ENCODE results near the gene POLR1C.
"Not testable (repeated sequence)": the region's sequence is repeated elsewhere in the genome, so short reads cannot be mapped to it uniquely, and the experiment has no call there.

POLR1C gene, protein sequence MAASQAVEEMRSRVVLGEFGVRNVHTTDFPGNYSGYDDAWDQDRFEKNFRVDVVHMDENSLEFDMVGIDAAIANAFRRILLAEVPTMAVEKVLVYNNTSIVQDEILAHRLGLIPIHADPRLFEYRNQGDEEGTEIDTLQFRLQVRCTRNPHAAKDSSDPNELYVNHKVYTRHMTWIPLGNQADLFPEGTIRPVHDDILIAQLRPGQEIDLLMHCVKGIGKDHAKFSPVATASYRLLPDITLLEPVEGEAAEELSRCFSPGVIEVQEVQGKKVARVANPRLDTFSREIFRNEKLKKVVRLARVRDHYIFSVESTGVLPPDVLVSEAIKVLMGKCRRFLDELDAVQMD

DNA sequence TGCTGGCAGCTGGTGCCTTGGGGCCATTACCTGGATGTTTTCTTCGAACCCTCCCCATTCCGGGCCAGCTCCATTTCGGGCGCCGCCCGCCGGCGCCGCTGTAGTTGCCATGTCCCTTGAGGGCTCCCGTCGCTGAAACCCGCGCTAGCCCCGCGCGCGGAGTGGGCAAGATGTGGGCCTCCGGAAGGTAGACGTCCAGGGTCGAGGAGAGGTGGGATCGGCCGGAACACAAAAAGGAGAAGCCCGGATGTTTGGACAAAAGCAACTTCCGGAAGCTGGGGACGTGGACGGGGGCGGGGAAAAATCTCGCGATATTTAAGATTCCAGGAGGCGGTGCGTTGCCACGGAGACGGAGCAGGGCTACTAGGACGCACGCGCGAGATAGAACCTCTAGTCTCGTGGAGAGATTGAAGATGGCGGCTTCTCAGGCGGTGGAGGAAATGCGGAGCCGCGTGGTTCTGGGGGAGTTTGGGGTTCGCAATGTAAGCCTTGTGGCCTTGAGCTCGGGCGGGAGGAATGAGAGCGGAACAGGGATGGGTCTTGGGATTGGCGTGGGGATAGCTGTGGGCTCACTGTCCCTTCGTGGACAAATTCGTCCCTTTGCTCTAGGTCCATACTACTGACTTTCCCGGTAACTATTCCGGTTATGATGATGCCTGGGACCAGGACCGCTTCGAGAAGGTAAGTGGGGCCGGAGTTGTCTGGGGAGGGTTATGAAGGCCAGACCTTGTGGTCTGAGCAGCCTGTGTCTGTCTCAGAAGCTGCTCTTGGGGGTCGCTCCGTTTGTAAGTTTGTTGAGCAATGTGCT lies at the start of gene POLR1C, which contains the start of gene YIPF3:
POLR1C (plus strand) TSS at position 393 of the 808 bp plus-strand sequence; CDS start at position 414, 21 bp downstream.
YIPF3 (minus strand) TSS at position 230 of the 808 bp plus-strand sequence; CDS start at position 111, 119 bp downstream.
- peak; percentile 98 for DNase-seq

DNA sequence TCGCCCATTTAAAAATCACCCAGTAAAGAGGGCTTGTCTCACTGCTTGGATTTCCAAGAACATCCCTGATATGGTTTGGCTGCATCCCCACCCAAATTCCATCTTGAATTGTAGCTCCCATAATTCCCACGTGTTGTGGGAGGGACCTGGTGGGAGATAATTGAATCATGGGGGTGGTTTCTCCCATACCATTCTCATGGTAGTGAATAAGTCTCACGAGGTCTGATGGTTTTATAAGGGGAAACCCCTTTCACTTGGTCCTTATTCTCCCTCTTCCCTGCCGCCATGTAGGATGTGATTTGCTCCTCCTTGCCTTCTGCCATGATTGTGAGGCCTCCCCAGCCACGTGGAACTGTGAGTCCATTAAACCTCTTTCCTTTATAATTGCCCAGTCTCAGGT lies 49.6 kb upstream of the POLR1C start:
- DNase-seq = not testable (repeated sequence)

DNA sequence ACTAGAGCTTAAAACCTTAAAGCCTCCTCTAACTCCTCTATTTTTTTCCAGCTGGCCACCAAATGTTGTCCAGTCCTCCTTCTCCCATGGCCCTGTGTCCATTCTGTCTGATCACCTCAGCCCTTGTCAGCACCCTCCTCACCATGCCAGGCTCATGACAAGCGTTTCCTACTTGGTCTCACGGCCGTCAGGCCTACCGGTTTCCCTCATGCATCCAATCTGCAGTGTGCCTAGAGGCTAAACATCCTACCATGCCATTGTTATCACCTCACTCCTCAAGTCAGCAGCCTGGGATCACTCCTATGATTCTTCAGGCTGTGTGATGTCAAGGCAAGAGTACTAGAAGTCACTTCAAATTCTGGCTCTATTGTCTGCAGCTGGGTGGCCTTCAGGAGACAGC lies 49.1 kb upstream of the POLR1C start:
- DNase-seq = no peak

DNA sequence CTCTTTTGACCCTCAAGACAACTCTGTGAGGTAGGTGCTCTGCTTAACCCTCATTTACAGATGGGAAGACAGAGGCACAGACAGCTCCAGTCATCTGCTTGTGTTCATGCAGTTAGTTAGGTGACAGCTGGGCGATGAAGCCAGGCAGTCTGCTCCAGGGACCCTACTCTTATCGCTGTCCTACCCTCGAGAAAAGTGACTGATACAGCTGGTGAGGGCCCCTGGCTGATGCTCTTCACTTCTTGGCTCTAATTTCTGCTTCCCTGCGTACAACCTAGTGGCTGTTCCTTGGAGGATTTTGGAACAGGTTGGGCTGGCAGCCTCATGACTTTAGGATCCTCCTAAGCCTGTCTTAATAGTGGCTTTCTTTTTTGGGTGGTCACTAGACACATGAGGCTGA lies 48.6 kb upstream of the POLR1C start:
- DNase-seq = no peak

DNA sequence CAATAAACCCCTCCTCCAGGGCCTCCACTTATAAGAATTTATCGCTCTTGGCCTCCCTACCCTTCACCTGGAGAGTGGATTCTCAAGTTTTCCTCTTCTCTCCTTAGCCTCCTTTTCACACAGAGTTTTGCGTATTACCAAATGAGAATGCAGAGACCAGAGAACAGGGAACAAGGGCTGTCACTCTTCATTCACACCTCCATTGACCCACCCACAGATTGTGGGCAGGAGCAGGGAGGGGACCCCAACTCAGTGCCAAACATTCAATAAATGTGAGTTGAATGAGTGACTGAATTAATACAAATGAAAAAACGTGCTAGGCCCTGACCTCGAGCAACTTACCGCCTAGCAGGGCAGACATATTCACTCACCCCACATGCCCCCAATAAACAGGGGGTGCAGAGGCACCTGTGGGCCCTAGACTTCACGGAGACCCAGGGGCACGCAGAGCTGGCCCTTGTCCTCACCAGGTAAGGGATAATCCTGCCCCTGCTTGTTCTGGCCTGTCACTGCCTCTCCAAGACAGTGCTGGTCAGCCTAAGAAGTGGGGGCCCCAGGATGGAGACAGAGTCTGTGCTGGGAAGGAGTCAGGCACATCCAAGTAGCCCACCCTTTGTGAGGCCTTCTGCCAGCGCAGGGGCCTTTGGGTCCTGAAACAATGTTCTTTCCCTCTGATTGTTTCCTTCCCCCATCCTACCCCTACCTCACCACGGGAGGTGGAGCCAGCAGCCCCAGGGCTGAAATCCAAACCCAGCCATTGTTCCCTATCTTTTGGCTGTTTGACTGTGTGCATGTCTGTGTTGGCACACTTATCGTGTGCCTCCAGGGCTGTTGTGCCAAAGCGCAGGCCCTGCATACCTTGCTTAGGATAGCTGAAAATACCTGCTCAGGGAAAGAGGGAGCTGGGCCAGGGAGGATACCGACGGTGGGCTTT lies 47.9 kb upstream of the POLR1C start:
- peak; percentile 10 to 66 for DNase-seq

DNA sequence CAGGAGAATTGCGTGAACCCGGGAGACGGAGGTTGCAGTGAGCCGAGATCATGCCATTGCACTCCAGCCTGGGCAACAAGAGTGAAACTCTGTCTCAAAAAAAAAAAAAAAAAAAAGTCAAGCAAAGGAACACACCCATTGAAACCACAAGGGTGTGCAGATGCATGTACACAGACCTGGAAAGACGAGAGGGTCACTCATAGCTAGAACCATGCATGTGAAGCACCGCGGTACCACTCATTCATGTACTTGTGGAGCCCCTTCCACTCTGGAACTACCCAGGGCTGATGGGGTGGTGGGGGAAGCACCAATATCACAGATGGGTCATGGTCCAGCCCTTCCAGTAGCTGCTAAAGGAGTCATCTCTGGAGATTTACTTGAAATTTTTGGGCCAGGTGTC lies 46.9 kb upstream of the POLR1C start:
- no peak for DNase-seq

DNA sequence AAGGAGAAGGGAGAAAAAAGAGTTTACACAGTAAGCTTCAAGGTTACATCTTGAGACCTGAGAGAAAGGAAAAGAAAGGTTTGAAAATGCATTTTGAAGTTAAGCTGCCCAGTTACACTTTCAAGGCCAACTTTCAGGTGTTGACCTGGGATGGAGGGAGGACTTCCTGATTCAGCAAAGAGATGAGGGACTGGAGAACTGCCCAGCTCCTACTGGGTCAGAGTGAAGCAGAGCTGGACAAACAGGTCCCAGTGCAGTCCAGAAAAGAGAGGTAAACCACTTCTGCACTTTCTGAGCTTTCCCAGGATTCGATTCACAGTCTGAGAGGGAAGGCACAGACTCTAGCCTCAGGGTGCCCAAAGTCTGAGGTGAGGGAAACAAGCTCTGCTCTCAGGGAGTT lies 45.5 kb upstream of the POLR1C start:
- DNase-seq = no peak

DNA sequence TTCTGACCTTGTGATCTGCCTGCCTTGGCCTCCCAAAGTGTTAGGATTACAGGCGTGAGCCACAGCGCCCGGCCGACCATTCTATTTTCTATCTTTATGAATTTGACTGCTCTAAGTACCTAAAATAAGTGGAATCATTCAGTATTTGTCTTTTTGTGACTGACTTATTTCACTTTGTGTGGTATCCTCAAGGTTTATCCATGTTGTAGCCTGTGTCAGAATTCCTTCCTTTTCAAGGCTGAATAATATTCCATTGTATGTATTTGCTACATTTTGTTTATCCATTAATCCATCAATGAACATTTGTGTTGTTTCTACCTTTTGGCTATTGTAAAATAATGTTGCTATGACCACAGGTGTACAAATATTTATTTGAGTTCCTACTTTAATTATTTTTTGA lies 44.4 kb upstream of the POLR1C start:
- no peak for DNase-seq

DNA sequence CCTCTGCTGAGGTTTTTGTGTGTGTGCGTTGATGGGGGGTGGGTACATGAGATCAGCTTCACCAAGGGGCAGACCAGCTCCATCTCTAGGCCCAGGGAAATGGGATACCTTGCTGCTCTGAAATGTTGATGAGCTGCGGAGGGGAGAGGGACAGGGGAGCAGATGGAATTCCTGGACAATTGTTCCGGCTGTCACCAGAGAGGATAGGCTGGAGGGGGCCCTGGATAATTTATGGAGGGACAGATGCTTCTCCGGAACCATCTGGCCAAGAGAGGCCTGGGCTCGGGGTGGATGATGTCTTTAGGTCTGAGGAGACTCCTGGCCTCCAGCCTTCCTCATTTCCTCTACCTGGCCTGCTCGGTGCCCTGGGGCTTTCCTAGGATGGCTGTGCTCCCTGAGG lies 41.4 kb upstream of the POLR1C start:
- no peak for DNase-seq

DNA sequence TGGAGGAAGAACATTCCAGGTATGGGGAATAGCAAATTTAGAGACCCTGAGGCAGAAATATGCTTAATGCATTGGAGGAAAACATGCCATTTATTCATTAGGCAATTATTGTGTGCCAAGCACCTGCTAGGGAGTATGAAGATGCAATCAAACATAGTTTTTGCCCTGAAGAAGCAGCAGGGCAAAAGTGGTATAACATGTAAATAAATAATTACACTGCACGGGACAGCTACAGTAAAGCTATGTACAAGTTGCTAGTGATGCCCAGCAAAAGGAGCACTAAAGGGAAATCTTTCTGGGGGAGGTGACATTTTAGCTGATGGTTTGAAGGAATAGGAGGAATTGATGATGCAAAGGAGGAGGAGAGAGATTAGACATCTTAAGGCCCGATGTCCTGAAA lies 40.1 kb upstream of the POLR1C start:
- DNase-seq = no peak

DNA sequence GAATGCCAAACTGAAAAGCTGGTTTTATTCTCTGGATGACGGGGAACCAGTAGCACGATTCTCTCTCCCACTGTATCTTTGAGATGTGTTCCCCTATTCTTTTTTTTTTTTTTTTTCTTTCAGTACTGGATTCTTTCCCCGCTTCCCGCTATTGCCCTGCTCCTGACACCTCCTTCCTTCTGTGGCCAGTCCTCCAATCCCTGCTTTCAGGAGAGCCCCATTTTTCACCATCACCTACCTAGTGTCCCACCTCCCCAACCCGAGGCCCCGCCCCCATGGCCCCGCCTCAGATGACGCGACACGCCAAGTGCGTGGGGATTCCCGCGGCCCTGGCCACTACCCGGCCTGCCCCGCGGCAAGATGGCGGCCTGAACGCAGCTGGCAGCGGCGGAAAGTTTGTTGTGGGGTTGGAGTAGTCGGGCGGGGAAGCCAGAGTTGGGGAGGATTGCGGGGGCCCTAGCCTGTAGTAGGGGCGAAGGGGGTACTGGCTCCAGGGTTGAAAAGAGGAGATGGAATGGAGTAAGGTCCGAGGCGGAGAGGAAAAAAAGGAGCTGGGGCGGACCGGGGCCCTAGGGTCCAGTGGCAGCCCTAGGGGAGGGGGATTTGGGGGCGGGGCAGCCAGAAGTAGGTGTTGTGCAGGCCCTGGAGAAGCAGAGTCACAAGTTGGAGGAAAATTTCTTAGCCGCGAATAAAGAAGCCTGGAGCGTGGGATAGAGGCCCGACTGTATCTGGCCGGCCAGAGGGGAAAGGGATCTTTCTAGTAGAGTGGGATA lies 39.5 kb upstream of the POLR1C start, which contains the start of gene TJAP1:
TJAP1 (plus strand) TSS at position 336 of the 773 bp plus-strand sequence. CDS start 21,432 bp downstream, outside the sequence.
- DNase-seq = peak; percentile 93

DNA sequence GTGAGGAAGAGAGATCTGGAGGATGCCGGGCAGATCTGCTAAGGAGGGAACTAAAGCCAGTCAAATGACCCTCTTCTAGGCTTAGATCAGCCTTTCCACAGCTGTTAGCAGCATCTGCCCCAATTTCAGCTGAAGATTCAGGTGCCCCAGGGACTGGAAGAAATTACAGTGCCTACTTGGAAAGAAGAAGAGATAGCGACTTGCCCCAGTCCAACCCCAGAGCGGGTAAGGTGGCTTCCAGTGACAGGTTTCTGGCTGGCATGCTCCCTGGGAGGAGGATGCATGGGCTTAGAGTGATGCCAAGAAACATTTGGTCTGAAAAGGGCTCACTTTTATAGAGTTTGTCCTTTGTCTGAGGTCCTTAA lies 38.9 kb upstream of the POLR1C start:
- DNase-seq = no peak

DNA sequence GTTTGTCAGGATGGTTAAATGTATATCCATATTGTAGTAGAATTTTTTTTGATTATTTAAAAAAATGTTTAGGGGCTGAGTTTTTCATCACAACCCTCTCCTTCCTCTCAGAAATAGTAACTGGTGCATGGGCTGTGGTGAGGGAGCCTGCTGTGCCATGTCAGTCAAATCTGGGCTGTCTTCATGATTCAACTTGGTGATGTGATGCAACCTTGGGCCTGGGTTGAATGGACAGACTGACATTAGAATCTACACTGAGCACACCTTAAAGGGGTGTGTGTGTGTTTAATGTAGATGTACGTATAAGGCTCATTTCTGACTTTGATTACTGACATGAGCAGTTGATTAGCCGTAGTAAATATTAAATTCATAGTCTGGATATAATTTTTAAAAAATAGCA lies 35.8 kb upstream of the POLR1C start:
- DNase-seq = no peak

DNA sequence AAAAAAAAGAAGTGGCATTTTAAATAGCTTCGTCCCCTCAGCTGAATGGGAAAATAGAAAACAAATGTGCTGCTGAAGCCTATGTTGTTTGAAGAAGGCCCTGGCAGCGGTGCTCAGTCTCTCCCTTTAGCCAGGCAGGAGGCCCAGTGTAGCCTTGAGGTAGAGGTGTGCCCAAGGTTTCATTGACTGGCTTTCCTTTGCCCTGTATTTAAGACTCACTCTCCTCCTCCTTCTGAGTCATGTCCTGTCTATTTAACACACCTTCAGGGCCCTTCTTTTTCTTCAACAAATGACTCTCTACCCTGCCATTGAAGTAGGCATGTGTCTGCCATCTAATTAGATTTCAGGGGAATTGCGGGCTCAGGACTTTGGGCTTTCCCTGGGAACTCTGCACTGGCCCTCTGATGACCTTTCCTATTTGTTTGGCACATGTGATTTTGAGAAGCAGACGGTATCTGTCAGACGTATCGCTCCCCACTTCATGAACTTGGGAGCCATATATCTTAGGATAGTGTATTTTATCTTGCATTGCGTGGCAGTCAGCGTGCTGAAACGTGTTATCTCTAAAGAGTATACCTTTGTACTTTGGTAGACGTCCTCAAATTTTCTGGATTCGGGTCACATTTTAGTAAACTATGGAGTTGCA lies 35.2 kb upstream of the POLR1C start:
- no peak for DNase-seq

DNA sequence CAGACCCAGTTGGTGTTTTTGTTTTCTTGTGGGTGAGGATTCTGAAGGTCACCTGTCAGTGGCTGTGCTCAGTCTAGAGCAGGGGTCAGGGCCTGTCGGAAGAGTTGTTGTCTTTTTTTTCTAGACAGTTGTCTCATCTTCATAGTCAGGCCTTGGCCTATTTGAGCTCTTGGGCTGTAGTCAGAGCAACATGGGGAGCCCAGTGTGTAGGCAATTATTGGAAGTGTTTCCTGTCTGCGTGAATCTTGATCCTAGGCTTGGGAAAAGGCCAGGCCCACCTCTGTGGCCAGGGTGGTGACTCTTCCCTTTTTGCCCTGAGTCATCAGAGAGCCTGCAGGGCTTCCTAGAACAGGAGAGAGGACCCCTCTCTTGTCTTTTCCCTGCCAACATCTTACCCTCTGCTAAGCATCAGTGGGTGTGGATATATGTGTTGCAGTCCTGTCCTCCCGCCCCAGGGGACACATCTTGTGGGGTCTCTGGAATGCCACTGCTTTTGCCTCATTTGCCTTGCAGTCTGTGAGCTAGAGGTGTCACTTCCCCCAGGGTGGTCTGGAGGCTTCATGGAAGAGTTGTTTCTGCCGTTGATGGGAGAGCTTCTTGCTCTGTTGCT lies 28.1 kb upstream of the POLR1C start:
- DNase-seq = no peak

DNA sequence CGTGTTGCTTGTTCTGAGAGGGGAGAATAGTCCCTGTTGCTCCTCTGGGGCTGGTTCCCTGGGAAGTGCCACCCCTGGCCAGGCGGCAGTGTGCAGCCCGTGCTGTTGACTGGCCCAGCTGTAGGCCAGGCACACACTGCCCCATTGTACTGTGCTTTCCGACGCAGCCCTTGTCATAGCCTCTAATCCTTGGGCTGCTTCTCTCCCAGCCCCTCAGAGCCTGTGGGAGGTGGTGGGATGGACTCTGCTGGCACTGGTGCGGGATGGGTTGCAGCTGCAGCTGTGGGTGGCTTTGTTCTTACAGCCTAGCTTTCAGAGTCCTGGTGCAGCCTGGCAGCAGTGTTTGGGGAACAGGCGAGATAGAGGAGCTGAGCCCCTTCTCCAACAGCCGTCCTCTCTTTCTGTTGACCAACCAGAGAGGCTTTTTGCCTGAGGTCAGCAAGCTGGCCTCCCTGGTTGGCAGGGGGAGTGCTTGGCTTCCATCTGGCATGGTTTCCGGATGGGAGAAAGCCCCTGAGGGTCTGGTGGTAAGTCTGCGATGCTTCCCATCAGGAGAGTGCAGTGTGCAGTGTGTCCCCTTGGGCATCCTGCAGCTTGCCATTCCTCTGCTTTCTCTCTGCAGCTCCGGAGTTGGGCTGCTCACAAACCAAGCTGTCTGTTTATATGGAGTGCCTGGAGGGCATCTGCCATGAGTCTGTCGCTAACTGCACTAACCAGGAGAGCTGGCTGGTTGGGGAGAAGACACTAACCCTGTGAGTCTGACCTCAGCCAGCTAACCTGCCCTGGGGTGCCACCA lies 27.4 kb upstream of the POLR1C start:
- no peak for DNase-seq

DNA sequence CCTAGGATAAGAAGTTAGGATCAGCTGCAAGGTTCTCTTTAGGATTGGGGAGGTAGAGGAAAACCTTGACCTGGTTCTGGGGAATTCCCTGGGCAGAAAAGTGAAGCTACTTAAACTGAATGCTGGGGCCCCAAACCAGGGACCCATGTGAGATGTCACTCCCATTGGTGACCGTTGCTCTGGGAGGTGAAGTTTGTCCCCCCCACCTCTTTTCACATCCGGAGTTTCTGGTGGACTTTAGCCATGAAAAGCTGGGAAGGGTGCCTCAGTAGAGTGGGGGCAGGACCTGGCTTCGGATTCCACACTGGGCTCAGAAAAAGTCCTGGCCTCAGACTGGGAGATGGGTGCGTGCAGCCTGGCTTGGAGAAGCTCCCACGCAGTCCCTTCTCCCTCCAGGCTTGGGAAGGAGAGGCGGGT lies 26.4 kb upstream of the POLR1C start:
- DNase-seq = no peak

DNA sequence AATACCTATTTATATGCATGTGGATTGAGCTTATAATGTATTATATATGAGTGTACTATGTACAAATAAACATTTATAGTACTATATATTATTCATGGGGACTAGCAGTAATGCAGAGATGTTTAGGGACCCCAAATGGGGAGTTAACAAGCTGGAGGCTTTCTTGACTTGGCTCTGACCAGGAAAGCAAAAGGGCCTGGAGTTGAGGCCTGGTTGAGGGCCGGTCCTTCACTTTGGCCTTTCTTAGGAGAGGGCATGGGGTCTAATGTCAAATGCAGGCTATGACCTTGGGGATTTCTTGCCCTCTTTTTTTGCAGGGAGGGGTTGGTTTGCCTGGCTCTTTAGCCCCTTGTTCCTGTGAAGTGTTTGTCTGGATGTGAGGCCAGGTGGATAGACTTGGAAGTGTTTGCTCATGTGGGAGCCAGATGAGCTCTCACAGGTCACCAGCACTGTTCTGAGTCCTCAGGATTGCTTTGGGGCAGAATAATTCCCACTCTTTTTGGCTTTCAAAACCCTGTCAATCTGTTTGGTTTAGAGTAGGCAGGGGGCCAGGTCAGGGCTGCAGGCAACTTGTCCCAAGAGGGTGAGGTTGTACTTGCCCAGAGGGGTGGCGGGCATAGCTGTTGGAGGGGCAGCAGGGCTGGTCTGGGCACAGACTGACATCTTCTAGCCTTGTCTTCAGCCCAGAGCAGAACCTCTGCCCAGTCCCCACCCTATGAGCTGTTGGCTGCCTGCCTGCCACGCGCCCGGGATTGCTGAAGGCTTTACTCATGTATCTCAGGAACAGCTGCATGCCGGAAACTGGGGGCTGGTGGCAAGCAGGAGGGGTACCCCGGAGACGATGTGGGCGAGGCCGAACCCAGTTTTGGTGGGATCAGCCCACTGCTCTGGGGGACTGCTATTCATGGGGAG lies 24.9 kb upstream of the POLR1C start:
- peak in 1 of 2 experiments; percentile 41 for DNase-seq

DNA sequence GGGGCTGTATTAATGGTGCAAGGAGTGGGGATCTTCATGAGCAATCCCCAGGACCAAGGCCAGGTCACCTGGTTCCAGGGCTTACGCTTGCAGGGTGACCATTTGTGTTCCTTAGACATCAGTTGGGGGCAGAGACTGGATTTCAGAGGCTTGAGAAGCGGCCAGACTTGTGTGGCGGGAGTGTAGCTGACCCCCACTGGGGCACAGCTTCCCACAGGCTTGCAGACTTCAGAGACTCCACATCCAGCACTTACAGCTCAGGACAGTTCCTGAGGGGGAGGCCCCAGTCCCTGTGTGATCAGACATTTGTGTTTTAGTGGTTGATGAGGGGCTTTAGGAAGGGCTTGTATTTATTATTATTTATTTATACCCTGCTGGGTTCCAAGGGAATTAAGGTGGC lies 24.2 kb upstream of the POLR1C start:
- peak in 1 of 2 experiments; percentile 16 for DNase-seq

Data from NCI-H2081 (cell line).